Adipose tissue (tissue), 3 donors: ENCODE results near the gene SPEM2. TPM values are rescaled to one million over a fixed set of nuclear protein-coding genes. Genes with fewer than 3 reads are reported as not detected.

Source experiments
- polyA plus RNA-seq, 3 donors: library from polyadenylated mRNA; stranded (reverse); fragments of 200-250 nt; gene quantifications; one replicate each; pipeline ENCODE4 v1.2.3, GENCODE V29; 2013
- donor health status: healthy with polysubstance abuse.
- donor health status: Bipolar disorder and iron deficiency.
- donor health status: healthy.

The SPEM2 gene
- polyA plus RNA-seq, 3 donors, result not detected

Other genes starting within 250 kb of the SPEM2 start
- gene ASGR1, start 246.2 kb upstream of the SPEM2 start, polyA plus RNA-seq, result 1 to 10 TPM; 1.0 to 3.4 (median 2.5) TPM
- 10 to 100 TPM in 1 of 3 donors, 1 to 10 TPM in 2; 3.3 to 26.3 (median 5.5) TPM for gene DLG4, start 205.8 kb upstream of the SPEM2 start, polyA plus RNA-seq
- gene ACADVL, start 205.7 kb upstream of the SPEM2 start, polyA plus RNA-seq, result 100 to 1,000 TPM; 563 to 988 (median 674) TPM
- gene DVL2, start 191.1 kb upstream of the SPEM2 start, polyA plus RNA-seq, result 10 to 100 TPM in 2 of 3 donors, 1 to 10 TPM in 1; 9.9 to 31.3 (median 17.2) TPM
- gene PHF23, start 186.2 kb upstream of the SPEM2 start, polyA plus RNA-seq, result 10 to 100 TPM; 11.5 to 29.4 (median 24.4) TPM
- 1,000 to 10,000 TPM in 1 of 3 donors, 100 to 1,000 TPM in 2; 485 to 1,093 (median 668) TPM for gene GABARAP, start 183.2 kb upstream of the SPEM2 start, polyA plus RNA-seq
- 10 to 100 TPM; 53.1 to 94.1 (median 91.8) TPM for gene CTDNEP1, start 173.9 kb upstream of the SPEM2 start, polyA plus RNA-seq
- gene ELP5, start 173.4 kb upstream of the SPEM2 start, polyA plus RNA-seq, result 10 to 100 TPM; 19.0 to 64.1 (median 40.3) TPM
- 10 to 100 TPM in 1 of 3 donors, 1 to 10 TPM in 2; 4.8 to 88.9 (median 6.7) TPM for gene CLDN7, start 163.1 kb upstream of the SPEM2 start, polyA plus RNA-seq
- 10 to 100 TPM; 10.2 to 41.8 (median 31.4) TPM for gene SLC2A4, start 143.9 kb upstream of the SPEM2 start, polyA plus RNA-seq
- gene YBX2, start 131.0 kb upstream of the SPEM2 start, polyA plus RNA-seq, result 1 to 10 TPM in 2 of 3 donors, under 1 TPM in 1; 0.95 to 6.0 (median 2.2) TPM
- gene EIF5A, start 118.0 kb upstream of the SPEM2 start, polyA plus RNA-seq, result 100 to 1,000 TPM; 204 to 587 (median 428) TPM
- gene GPS2, start 110.3 kb upstream of the SPEM2 start, polyA plus RNA-seq, result 10 to 100 TPM; 40.1 to 55.5 (median 47.5) TPM
- 10 to 100 TPM; 11.8 to 25.2 (median 17.9) TPM for gene NEURL4, start 96.3 kb upstream of the SPEM2 start, polyA plus RNA-seq
- 10 to 100 TPM in 1 of 3 donors, 1 to 10 TPM in 2; 4.0 to 12.7 (median 5.2) TPM for gene ACAP1, start 89.1 kb upstream of the SPEM2 start, polyA plus RNA-seq
- 10 to 100 TPM in 1 of 3 donors, 1 to 10 TPM in 2; 6.3 to 11.2 (median 9.9) TPM for gene KCTD11, start 73.5 kb upstream of the SPEM2 start, polyA plus RNA-seq
- gene TMEM95, start 70.5 kb upstream of the SPEM2 start, polyA plus RNA-seq, result not detected
- gene TNK1, start 44.5 kb upstream of the SPEM2 start, polyA plus RNA-seq, result 1 to 10 TPM; 2.1 to 8.0 (median 5.5) TPM
- gene PLSCR3, start 31.1 kb upstream of the SPEM2 start, polyA plus RNA-seq, result 10 to 100 TPM; 15.1 to 48.2 (median 42.3) TPM
- gene TMEM256, start 21.5 kb upstream of the SPEM2 start, polyA plus RNA-seq, result 100 to 1,000 TPM in 2 of 3 donors, 10 to 100 TPM in 1; 86.0 to 252 (median 173) TPM
- 10 to 100 TPM in 2 of 3 donors, 1 to 10 TPM in 1; 2.9 to 11.4 (median 10.5) TPM for gene NLGN2, start 17.8 kb upstream of the SPEM2 start, polyA plus RNA-seq
- not detected for gene SPEM1, start 5.3 kb upstream of the SPEM2 start, polyA plus RNA-seq
- not detected for gene SPEM3, start 3.2 kb downstream of the SPEM2 start, polyA plus RNA-seq
- 1 to 10 TPM in 2 of 3 donors, under 1 TPM in 1; 0.79 to 5.2 (median 1.9) TPM for gene TMEM102, start 9.8 kb downstream of the SPEM2 start, polyA plus RNA-seq
- 1 to 10 TPM in 1 of 3 donors, under 1 TPM in 2; 0.28 to 4.6 (median 0.86) TPM for gene FGF11, start 13.9 kb downstream of the SPEM2 start, polyA plus RNA-seq
- gene CHRNB1, start 19.4 kb downstream of the SPEM2 start, polyA plus RNA-seq, result 10 to 100 TPM in 2 of 3 donors, 1 to 10 TPM in 1; 5.0 to 14.2 (median 12.7) TPM
- 10 to 100 TPM; 17.4 to 45.0 (median 32.9) TPM for gene ZBTB4, start 54.0 kb downstream of the SPEM2 start, polyA plus RNA-seq
- gene SLC35G6, start 55.8 kb downstream of the SPEM2 start, polyA plus RNA-seq, result not detected
- gene POLR2A, start 58.8 kb downstream of the SPEM2 start, polyA plus RNA-seq, result 10 to 100 TPM; 20.9 to 35.4 (median 24.6) TPM
- 100 to 1,000 TPM in 1 of 3 donors, 10 to 100 TPM in 2; 19.6 to 100 (median 49.9) TPM for gene TNFSF12, start 123.4 kb downstream of the SPEM2 start, polyA plus RNA-seq
- 10 to 100 TPM; 19.3 to 42.6 (median 26.5) TPM for gene TNFSF13, start 133.1 kb downstream of the SPEM2 start, polyA plus RNA-seq
- gene SENP3, start 136.3 kb downstream of the SPEM2 start, polyA plus RNA-seq, result 10 to 100 TPM; 25.1 to 52.1 (median 43.0) TPM
- 100 to 1,000 TPM in 1 of 3 donors, 10 to 100 TPM in 2; 19.4 to 111 (median 99.0) TPM for gene CD68, start 154.0 kb downstream of the SPEM2 start, polyA plus RNA-seq
- gene MPDU1, start 158.2 kb downstream of the SPEM2 start, polyA plus RNA-seq, result 10 to 100 TPM; 31.7 to 72.2 (median 50.2) TPM
- 1 to 10 TPM in 1 of 3 donors, under 1 TPM in 2; 0.21 to 2.7 (median 0.46) TPM for gene SOX15, start 164.5 kb downstream of the SPEM2 start, polyA plus RNA-seq
- 10 to 100 TPM; 14.7 to 29.9 (median 23.3) TPM for gene FXR2, start 189.3 kb downstream of the SPEM2 start, polyA plus RNA-seq
- 100 to 1,000 TPM in 2 of 3 donors, 10 to 100 TPM in 1; 93.7 to 142 (median 130) TPM for gene SAT2, start 202.2 kb downstream of the SPEM2 start, polyA plus RNA-seq
- under 1 TPM; 0.32 to 0.67 (median 0.45) TPM for gene SHBG, start 204.5 kb downstream of the SPEM2 start, polyA plus RNA-seq
- gene ATP1B2, start 225.3 kb downstream of the SPEM2 start, polyA plus RNA-seq, result 1 to 10 TPM in 2 of 3 donors, under 1 TPM in 1; 0.51 to 2.2 (median 1.5) TPM